22Rv1 (cell line): ENCODE results near the gene CIRBP.

Source experiments
- CTCF ChIP-seq: fragments of 450-650 bp; IDR thresholded peaks from 2 replicates; pipeline ENCODE4 v1.5.1; 2017; ENCODE audit warnings: mild to moderate bottlenecking
- ZFX ChIP-seq: fragments of 450-650 bp; IDR thresholded peaks from 2 replicates; pipeline ENCODE4 v1.6.1; 2017; ENCODE audit warnings: antibody characterized with exemption, borderline replicate concordance

DNA sequence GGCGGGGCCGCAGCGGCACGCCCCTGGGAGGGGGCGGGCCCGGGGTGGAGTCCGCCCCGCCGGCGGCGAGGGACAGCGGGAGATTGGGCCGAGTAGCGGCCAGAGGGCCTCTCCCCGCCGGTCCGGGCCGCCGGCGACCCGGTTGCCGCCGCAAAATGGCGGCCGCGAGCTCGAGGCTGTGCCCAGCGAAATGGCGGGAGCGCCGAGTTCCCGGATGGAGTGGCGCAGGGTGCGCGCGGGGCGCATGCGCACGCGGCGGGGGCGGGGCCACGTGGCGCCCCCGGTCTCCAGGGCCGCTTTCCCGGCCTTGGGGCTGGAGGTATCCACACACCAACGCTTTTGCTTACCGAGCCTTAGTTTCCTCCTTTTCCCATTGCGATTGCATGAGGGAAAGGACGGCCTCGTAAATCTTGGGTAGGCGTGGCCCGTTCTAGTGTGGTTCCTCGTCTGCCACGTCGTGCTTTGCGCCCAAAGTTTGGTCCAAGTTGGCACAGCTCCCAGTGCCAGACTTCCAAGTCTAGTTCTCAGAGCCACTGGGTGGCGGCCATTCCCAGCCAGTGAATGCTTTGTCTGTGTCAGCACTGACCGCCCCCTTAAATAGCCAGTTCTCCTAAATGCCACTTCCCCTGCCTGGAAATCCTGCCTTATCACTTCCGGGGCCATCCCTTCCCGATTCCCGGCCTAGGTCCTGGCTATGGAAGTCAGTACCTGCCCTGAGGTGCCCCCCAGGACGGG lies 513 bp downstream of the CIRBP start:
- TF ChIP-seq CTCF, result no peak
- TF ChIP-seq ZFX, result no peak
